Lower leg skin (tissue), 4 donors: Measurements from ENCODE around the gene TNFRSF11A. TPM values are rescaled to one million over a fixed set of nuclear protein-coding genes. Genes with fewer than 3 reads are reported as not detected.

Source experiments
- DNase-seq, 2 donors: peaks; one replicate each; pipeline ENCODE4 v3.0.0-alpha.2; 2019; ENCODE audit warnings: low spot score in 2 of 2
- H3K4me3 ChIP-seq: fragments of 200-600 bp; sonication (generic); 2 replicates; pipeline ENCODE4 v1.5.1; 2017; ENCODE audit warnings: mild to moderate bottlenecking, low read depth; ENCODE audit not compliant: poor library complexity, severe bottlenecking
- POLR2A ChIP-seq, 2 donors: fragments of 450-650 bp; IDR thresholded peaks; one replicate each; pipeline ENCODE4 v1.6.1; 2016 to 2017; ENCODE audit warnings: antibody characterized with exemption in 2 of 2, mild to moderate bottlenecking in 1 of 2, moderate library complexity in 1 of 2
- WGBS, 2 donors: methylation state at CpG; one replicate each; pipeline ENCODE4 v1.1.5; 2018; 5-methylcytosine and 5-hydroxymethylcytosine counted together
- intact Hi-C: fragments of 100-400 bp; cut with DNase I; formaldehyde crosslinking; loops from one replicate; pipeline ENCODE4 v1.15.0; 2023; ENCODE audit warnings: low total_unique reads
- total RNA-seq, 4 donors: library from RNA; depleted of rRNA; stranded (reverse); fragments of >200 nt; gene quantifications; one replicate each; pipeline ENCODE4 v1.1.0, GENCODE V29; 2016
- TF ChIP-seq, protein P1 (sequence below), 3 donors: fragments of 450-650 bp; IDR thresholded peaks; one replicate each; pipeline ENCODE4 v1.5.1; 2016; ENCODE audit warnings: antibody characterized with exemption in 3 of 3, mild to moderate bottlenecking in 3 of 3, moderate library complexity in 2 of 3

Gene TNFRSF11A
- total RNA-seq, 4 donors from 2014 or later, result 1.5 to 7.6 (median 4.7) TPM

GRCh38 chr18:62364558-62364957 is 39.4 kb downstream of the TNFRSF11A start:
- 87 to 91% methylated on average over 5 of the region's 5 CpGs for WGBS, 2 donors
- no peak overlapping the region for H3K4me3 ChIP-seq
- intact Hi-C loops, result no loop called here
- TF ChIP-seq, protein P1, sequence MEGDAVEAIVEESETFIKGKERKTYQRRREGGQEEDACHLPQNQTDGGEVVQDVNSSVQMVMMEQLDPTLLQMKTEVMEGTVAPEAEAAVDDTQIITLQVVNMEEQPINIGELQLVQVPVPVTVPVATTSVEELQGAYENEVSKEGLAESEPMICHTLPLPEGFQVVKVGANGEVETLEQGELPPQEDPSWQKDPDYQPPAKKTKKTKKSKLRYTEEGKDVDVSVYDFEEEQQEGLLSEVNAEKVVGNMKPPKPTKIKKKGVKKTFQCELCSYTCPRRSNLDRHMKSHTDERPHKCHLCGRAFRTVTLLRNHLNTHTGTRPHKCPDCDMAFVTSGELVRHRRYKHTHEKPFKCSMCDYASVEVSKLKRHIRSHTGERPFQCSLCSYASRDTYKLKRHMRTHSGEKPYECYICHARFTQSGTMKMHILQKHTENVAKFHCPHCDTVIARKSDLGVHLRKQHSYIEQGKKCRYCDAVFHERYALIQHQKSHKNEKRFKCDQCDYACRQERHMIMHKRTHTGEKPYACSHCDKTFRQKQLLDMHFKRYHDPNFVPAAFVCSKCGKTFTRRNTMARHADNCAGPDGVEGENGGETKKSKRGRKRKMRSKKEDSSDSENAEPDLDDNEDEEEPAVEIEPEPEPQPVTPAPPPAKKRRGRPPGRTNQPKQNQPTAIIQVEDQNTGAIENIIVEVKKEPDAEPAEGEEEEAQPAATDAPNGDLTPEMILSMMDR (IDR thresholded peaks at IDR 0.05), result no peak
- TF ChIP-seq POLR2A (IDR thresholded peaks at IDR 0.05), result no peak
- no peak for DNase-seq

DNA sequence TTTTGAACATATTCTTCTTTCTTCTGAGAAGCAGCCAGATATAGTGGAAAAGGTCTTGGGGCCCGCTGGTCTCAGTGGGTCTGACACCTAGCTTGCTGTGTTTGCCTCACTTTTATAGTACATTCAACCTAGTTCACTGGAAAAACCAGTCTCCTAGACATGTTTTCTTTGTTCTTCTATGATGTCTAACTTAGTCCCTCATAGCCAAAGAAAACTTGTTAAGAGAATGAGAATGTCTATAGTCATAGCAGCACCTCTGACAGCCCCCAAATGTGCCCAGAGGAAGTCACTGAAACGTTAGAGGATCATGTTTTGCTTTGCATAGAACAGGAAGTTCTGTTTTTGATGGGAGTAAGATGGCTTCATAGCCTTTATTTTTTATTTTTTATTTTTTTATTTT is 40.3 kb downstream of the TNFRSF11A start:
- H3K4me3 ChIP-seq, result no peak overlapping the region
- no peak for DNase-seq
- TF ChIP-seq, protein P1 (IDR thresholded peaks at IDR 0.05), result no peak
- no peak for TF ChIP-seq POLR2A (IDR thresholded peaks at IDR 0.05)
- WGBS, 2 donors, result 52 to 65% methylated on average over 2 of the region's 2 CpGs
- intact Hi-C loops, result no loop called here

DNA sequence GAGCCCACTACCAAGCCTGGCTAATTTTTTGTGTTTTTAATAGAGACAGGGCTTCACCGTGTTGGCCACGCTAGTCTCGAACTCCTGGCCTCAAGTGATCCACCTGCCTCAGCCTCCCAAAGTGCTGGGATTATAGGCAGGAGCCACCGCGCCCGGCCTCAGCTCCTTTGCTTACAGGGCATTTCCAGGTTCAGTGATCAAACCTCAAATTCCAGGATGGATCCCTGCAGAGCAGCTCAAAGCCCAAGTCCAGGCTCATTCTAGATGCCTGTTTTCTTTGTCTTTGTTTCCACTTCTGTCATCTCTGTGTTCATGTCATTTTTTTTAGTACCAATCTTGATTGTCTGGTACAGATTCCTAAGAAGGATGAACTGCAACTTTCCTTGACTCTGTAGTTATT is 41.9 kb downstream of the TNFRSF11A start:
- WGBS, 2 donors, result 96 to 97% methylated on average over 6 of the region's 6 CpGs
- DNase-seq, result no peak
- intact Hi-C loops, result no loop called here
- no peak overlapping the region for H3K4me3 ChIP-seq
- TF ChIP-seq POLR2A (IDR thresholded peaks at IDR 0.05), result no peak
- TF ChIP-seq, protein P1 (IDR thresholded peaks at IDR 0.05), result no peak

DNA sequence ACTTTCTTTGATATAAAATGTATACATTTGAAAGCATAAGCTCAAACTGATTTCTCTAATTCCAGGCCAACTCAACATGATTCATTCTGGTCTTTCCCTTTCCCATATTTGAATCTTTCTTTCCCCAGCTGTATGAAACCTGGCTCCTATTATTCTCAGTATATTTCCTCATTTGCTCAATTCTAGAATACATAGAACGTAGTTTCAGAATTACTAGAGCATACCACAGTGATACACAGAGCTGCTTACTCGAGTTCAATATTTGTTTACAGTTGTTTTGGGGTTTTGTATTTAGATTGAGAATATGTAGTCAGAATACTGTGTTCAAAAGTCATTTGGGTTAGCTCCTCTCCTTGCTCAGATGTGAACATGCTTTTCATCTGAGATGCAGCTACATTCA is 43.0 kb downstream of the TNFRSF11A start:
- H3K4me3 ChIP-seq, result no peak overlapping the region
- TF ChIP-seq, protein P1 (IDR thresholded peaks at IDR 0.05), result no peak
- no peak for TF ChIP-seq POLR2A (IDR thresholded peaks at IDR 0.05)
- intact Hi-C loops, result no loop called here
- WGBS, 2 donors, result 78 to 82% methylated on average over 2 of the region's 2 CpGs
- no peak for DNase-seq

GRCh38 chr18:62369129-62369644 is 44.1 kb downstream of the TNFRSF11A start:
- intact Hi-C loops, result no loop called here
- 90 to 92% methylated on average over 6 of the region's 9 CpGs for WGBS, 2 donors

More at GRCh38 chr18:62369129-62369644, 44.1 kb downstream of the TNFRSF11A start:
- DNase-seq, result no peak
- H3K4me3 ChIP-seq, result no peak overlapping the region
- TF ChIP-seq, protein P1 (IDR thresholded peaks at IDR 0.05), result no peak
- no peak for TF ChIP-seq POLR2A (IDR thresholded peaks at IDR 0.05)
